ENCODE data around the gene KRT15. TPM values are rescaled to one million over a fixed set of nuclear protein-coding genes. Genes with fewer than 3 reads are reported as not detected.

KRT15 gene
- total and polyA plus RNA-seq, 7 experiments from 2014 or later: not detected

DNA sequence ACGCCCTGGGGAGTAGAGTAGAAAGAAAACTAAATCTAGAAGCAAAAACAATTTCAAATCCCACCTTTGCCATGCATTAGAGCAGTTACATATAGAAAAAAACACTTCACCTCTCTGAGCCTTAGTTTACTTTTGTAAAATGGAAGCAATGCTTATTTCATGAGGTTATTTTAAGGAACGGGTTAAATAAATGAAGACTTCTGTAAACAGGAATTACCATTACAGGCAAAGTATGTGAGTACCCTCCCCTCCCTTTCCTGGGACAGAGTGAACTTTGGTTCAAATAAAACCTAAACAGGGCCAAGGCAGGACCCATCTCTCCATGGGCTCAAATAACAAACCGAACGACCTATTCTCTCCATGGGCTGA is 4.5 kb upstream of the KRT15 start:
- Histone ChIP-seq H3K27me3 (ENCODE audit: control insufficient read depth in 2 of 2, insufficient read depth in 2 of 2, low read length in 2 of 2) (peaks cover 0 to 15% of the 10 kb centered on the region in 2 donors), H3K4me1 (ENCODE audit: control insufficient read depth in 2 of 2, insufficient read depth in 2 of 2, low read length in 2 of 2) (peaks cover 0 to under 1% of the 10 kb centered on the region in 2 donors), H3K27ac (ENCODE audit: low read depth, low read length) (no peak overlapping the region), H3K36me3 (ENCODE audit: control insufficient read depth in 2 of 3, insufficient read depth in 3 of 3, low read length in 3 of 3) (no peaks in the 10 kb centered on the region), H3K4me3 (ENCODE audit: low read length) (no peak overlapping the region), H3K9me3 (ENCODE audit: control insufficient read depth in 2 of 3, low read length in 3 of 3) (no peaks in the 10 kb centered on the region)
- H3K4me1 Mint-ChIP-seq: peaks cover 0 to 6% (median 0%) of the 10 kb centered on the region in 7 donors
- H3K27ac Mint-ChIP-seq: no peak overlapping the region
- no peaks in the 10 kb centered on the region for H3K36me3 Mint-ChIP-seq
- no peak for DNase-seq
- H3K4me3 Mint-ChIP-seq: no peak overlapping the region
- CTCF ChIA-PET: no interaction called here
- intact Hi-C loops (cut with micrococcal nuclease): no loop called here
- H3K9me3 Mint-ChIP-seq: no peaks in the 10 kb centered on the region
- no peak for ATAC-seq
- POLR2A ChIA-PET: no interaction called here
- peaks cover 8 to 26% (median 14%) of the 10 kb centered on the region in 5 donors for H3K27me3 Mint-ChIP-seq

DNA sequence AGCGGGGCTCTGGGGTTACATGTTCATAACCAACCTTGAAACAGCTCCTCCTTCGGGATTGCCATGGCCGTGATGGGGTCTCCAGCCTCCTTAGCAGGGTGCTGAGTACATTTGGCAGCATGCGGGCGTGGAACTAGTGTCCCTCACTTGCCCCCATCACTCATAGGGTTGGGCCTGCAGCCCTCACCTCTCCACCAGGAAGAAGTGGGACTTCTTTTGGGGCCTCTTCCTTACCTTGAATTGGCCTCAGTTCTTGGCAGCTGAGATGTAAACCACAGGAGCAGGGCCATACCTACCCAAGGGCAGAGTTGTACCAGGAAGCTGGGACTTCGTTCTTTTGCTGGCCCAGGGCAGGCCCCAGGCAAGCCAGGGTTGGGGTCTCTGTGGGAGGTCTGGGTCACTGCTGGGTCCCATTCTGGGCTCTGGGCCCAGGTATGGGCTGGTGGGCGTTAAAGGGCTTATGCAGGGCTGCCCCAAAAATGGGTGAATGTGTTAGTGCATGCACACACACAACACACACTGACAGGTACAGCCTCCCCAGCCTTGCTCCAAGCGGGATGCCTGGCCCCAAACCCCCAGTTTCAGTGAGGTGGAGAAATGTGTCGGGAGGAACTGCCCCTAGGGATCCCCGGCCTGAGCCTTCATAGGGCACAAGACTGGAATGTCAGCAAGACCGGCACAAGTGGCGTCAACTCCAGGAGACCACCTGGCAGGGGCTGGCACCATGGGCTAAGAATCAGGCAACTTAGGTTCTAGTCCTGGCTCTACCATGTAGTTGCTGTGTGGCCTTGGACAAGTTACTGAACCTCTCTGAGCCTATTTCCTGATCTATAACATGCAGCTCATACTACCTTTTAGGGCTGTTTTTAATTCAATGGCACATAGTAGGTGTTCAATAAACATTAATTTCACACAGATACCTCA is 3.9 kb upstream of the KRT15 start:
- peaks cover 8 to 21% (median 10%) of the 10 kb centered on the region in 5 donors for H3K27me3 Mint-ChIP-seq
- POLR2A ChIA-PET: no interaction called here
- Histone ChIP-seq H3K9me3 (ENCODE audit: control insufficient read depth in 2 of 3, low read length in 3 of 3) (no peaks in the 10 kb centered on the region), H3K27me3 (ENCODE audit: control insufficient read depth in 2 of 2, insufficient read depth in 2 of 2, low read length in 2 of 2) (peaks cover 0 to 9% of the 10 kb centered on the region in 2 donors), H3K4me1 (ENCODE audit: control insufficient read depth in 2 of 2, insufficient read depth in 2 of 2, low read length in 2 of 2) (no peaks in the 10 kb centered on the region), H3K36me3 (ENCODE audit: control insufficient read depth in 2 of 3, insufficient read depth in 3 of 3, low read length in 3 of 3) (no peaks in the 10 kb centered on the region), H3K4me3 (ENCODE audit: low read length) (no peak overlapping the region), H3K27ac (ENCODE audit: low read depth, low read length) (no peak overlapping the region)
- peaks cover 0 to 5% (median 0%) of the 10 kb centered on the region in 7 donors for H3K4me1 Mint-ChIP-seq
- H3K36me3 Mint-ChIP-seq: no peaks in the 10 kb centered on the region
- CTCF ChIA-PET: no interaction called here
- H3K27ac Mint-ChIP-seq: no peak overlapping the region
- intact Hi-C loops (cut with micrococcal nuclease): no loop called here
- no peak for DNase-seq
- peaks cover 0 to under 1% (median 0%) of the 10 kb centered on the region in 11 donors for H3K9me3 Mint-ChIP-seq
- no peak for ATAC-seq
- H3K4me3 Mint-ChIP-seq: no peak overlapping the region

DNA sequence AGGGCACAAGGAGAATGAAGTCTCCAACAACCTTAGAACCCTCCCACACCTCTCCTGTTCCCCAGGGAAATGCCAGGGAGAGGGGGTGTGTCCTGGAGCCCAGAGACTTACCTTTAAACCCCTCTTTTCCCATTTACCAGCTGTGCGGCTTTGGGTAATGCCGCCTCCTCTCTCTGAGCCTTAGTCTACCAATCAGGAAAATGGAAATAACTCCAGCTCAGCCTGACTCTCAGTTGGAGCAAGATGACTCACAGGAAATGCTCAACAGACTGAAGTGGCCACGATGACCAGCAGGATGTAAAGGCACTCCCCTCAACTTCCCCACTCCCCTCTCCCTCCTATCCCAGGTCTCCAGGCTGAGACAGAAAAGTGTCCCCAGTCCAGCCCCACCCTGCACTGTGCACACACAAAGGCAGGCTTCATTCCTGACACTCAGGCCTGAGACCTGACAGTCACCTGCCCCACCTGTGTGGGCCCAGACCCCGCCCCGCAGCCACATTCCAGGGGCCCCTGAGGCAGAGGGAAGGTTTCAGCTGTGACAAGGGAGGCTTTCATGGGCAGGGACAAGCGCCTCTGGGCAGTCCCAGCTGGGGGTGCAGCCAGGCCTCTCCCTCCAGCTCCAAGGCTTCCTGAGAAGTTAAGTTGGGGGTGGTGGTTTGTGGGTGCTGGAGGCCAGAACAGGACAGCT is 3.0 kb upstream of the KRT15 start:
- ChIA-PET POLR2A (no interaction called here), CTCF (no interaction called here)
- no peak for ATAC-seq
- no peak for DNase-seq
- H3K27me3 Mint-ChIP-seq: peaks cover under 1 to 12% (median 1%) of the 10 kb centered on the region in 5 donors
- intact Hi-C loops (cut with micrococcal nuclease): no loop called here
- Histone ChIP-seq H3K27me3 (ENCODE audit: control insufficient read depth in 2 of 2, insufficient read depth in 2 of 2, low read length in 2 of 2) (peaks cover 0 to under 1% of the 10 kb centered on the region in 2 donors), H3K27ac (ENCODE audit: low read depth, low read length) (no peak overlapping the region), H3K36me3 (ENCODE audit: control insufficient read depth in 2 of 3, insufficient read depth in 3 of 3, low read length in 3 of 3) (no peaks in the 10 kb centered on the region), H3K4me3 (ENCODE audit: low read length) (no peak overlapping the region), H3K4me1 (ENCODE audit: control insufficient read depth in 2 of 2, insufficient read depth in 2 of 2, low read length in 2 of 2) (no peaks in the 10 kb centered on the region), H3K9me3 (ENCODE audit: control insufficient read depth in 2 of 3, low read length in 3 of 3) (no peaks in the 10 kb centered on the region)
- no peak overlapping the region for H3K27ac Mint-ChIP-seq
- peaks cover 0 to 2% (median 0%) of the 10 kb centered on the region in 11 donors for H3K9me3 Mint-ChIP-seq
- no peak overlapping the region for H3K4me3 Mint-ChIP-seq
- peaks cover 0 to 3% (median 0%) of the 10 kb centered on the region in 7 donors for H3K4me1 Mint-ChIP-seq
- H3K36me3 Mint-ChIP-seq: no peaks in the 10 kb centered on the region

DNA sequence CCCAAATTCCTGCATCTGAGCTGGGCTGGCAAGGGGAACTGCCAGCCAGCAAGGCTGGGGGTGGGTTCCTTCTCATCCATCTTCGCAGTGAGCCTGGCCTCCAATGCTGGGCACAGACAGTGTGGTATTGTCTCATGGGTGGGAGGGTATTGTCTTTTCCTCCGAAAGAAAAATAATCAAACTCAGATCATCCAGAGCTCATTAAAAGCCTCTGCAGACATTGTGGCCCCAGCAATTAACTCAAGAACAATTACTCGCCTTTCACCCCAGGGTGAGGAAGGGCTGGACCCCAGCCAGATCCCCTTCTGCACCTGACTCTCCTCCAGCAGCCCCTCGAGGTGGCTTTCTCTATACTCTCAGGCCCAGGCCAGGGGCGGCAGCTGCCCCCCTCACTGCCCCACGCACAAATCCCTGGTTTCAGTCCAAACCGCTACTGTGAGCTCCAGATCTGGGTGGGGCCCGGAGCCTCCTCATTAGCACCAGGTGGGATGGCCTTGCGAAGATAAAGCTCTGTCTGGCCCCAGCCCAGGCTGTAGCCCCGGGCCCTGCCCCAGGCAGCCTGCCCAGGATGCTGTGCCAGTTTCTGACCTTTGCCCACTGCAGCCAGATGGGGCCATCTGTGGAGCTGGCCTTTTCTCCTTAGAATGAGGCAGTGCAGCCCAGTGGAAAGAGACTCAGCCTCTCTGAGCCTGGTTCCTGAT is 2.3 kb upstream of the KRT15 start:
- ATAC-seq: no peak
- CTCF ChIA-PET: no interaction called here
- H3K9me3 ChIP-seq (ENCODE audit: control insufficient read depth in 2 of 3, low read length in 3 of 3): no peaks in the 10 kb centered on the region
- no peaks in the 10 kb centered on the region for H3K4me1 ChIP-seq (ENCODE audit: control insufficient read depth in 2 of 2, insufficient read depth in 2 of 2, low read length in 2 of 2)
- Mint-ChIP-seq H3K9me3 (peaks cover 0 to 2% (median 0%) of the 10 kb centered on the region in 11 donors), H3K27me3 (peaks cover 0 to 7% (median 0%) of the 10 kb centered on the region in 5 donors), H3K27ac (no peak overlapping the region), H3K4me3 (no peak overlapping the region), H3K36me3 (no peaks in the 10 kb centered on the region), H3K4me1 (peaks cover 0 to 3% (median 0%) of the 10 kb centered on the region in 7 donors)
- no peak for DNase-seq
- intact Hi-C loops (cut with micrococcal nuclease): no loop called here
- no peaks in the 10 kb centered on the region for H3K36me3 ChIP-seq (ENCODE audit: control insufficient read depth in 2 of 3, insufficient read depth in 3 of 3, low read length in 3 of 3)
- no peak overlapping the region for H3K4me3 ChIP-seq (ENCODE audit: low read length)
- H3K27me3 ChIP-seq (ENCODE audit: control insufficient read depth in 2 of 2, insufficient read depth in 2 of 2, low read length in 2 of 2): no peaks in the 10 kb centered on the region
- H3K27ac ChIP-seq (ENCODE audit: low read depth, low read length): no peak overlapping the region
- POLR2A ChIA-PET: no interaction called here

DNA sequence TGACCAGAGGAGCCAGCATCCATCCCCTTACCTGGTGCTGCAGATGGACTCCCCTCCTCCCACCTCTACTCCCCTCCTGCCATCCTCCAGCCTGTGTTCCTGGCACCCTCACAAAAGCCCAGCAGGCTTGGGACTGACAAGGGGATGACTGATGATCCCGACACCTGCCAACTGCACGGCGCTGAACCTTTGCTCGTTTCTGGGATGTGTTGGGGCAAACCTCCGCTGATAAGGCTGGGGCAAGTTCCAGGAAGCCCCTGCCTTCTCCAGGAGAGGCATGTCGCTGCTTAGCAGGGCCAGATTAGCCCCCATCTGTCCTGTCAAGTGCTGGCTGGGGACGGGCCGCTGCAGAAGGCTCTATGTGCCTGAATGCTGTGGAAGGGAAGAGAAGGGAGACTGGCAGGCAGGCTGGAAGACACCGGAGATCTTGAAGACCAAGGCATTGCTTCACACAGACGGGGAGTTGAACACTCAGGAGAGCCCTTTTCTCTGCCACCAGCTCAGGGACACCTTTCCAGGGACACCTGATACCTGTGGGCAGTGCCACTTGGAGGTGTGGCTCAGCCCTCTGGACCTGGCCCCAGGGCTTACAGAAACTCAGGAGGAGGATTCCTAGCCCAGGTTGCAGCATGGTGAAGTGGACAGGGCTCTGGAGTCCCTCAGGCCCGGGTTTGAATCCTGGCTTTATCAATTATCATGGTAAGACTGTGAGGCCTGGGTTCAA is 973 bp upstream of the KRT15 start:
- Histone ChIP-seq H3K27me3 (ENCODE audit: control insufficient read depth in 2 of 2, insufficient read depth in 2 of 2, low read length in 2 of 2) (no peaks in the 10 kb centered on the region), H3K4me3 (ENCODE audit: low read length) (no peak overlapping the region), H3K36me3 (ENCODE audit: control insufficient read depth in 2 of 3, insufficient read depth in 3 of 3, low read length in 3 of 3) (no peaks in the 10 kb centered on the region), H3K27ac (ENCODE audit: low read depth, low read length) (no peak overlapping the region), H3K9me3 (ENCODE audit: control insufficient read depth in 2 of 3, low read length in 3 of 3) (no peaks in the 10 kb centered on the region), H3K4me1 (ENCODE audit: control insufficient read depth in 2 of 2, insufficient read depth in 2 of 2, low read length in 2 of 2) (no peaks in the 10 kb centered on the region)
- Mint-ChIP-seq H3K4me1 (peaks cover 0 to 2% (median 0%) of the 10 kb centered on the region in 7 donors), H3K4me3 (no peak overlapping the region), H3K27me3 (no peaks in the 10 kb centered on the region), H3K27ac (no peak overlapping the region), H3K36me3 (no peaks in the 10 kb centered on the region), H3K9me3 (peaks cover 0 to 2% (median 0%) of the 10 kb centered on the region in 11 donors)
- DNase-seq: no peak
- no peak for ATAC-seq
- intact Hi-C loops (cut with micrococcal nuclease): no loop called here
- ChIA-PET CTCF (no interaction called here), POLR2A (no interaction called here)

DNA sequence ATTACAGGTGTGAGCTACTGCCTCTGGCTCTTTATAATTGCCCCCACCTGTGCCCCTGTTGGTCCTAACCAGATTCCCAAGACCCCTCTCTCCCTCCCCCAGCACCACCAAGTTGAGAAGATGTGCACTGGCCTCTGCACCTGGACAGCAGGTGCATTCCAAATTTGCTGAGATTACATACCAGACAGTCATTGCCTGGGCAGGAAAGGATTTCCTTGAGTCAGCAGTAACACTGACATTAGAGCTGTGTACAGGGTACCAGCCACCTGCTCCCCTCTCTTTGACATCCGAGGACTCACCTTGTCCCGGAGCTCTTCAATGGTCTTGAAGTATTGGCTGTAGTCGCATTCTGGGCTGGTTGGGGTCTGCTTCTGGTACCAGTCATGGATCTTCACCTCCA is 659 bp downstream of the KRT15 start:
- H3K4me3 ChIP-seq (ENCODE audit: low read length): no peak overlapping the region
- no peaks in the 10 kb centered on the region for H3K9me3 ChIP-seq (ENCODE audit: control insufficient read depth in 2 of 3, low read length in 3 of 3)
- H3K36me3 ChIP-seq (ENCODE audit: control insufficient read depth in 2 of 3, insufficient read depth in 3 of 3, low read length in 3 of 3): no peaks in the 10 kb centered on the region
- ChIA-PET POLR2A (no interaction called here), CTCF (no interaction called here)
- Mint-ChIP-seq H3K27ac (no peak overlapping the region), H3K27me3 (no peaks in the 10 kb centered on the region), H3K4me3 (no peak overlapping the region), H3K9me3 (peaks cover 0 to 2% (median 0%) of the 10 kb centered on the region in 11 donors), H3K36me3 (no peaks in the 10 kb centered on the region), H3K4me1 (peaks cover 0 to 2% (median 0%) of the 10 kb centered on the region in 7 donors)
- DNase-seq (no peak), ATAC-seq (no peak)
- H3K4me1 ChIP-seq (ENCODE audit: control insufficient read depth in 2 of 2, insufficient read depth in 2 of 2, low read length in 2 of 2): no peaks in the 10 kb centered on the region
- H3K27me3 ChIP-seq (ENCODE audit: control insufficient read depth in 2 of 2, insufficient read depth in 2 of 2, low read length in 2 of 2): no peaks in the 10 kb centered on the region
- no peak overlapping the region for H3K27ac ChIP-seq (ENCODE audit: low read depth, low read length)
- intact Hi-C loops (cut with micrococcal nuclease): no loop called here
